Activated CD4-positive, alpha-beta T cell treated with anti-CD3 and anti-CD28 coated beads for 48 hours (primary cell): ENCODE results near the gene CFDP1.

Experiments used
- DNase-seq: peaks from one replicate; pipeline ENCODE4 v3.0.0-alpha.2; 2020

The CFDP1 gene

DNA sequence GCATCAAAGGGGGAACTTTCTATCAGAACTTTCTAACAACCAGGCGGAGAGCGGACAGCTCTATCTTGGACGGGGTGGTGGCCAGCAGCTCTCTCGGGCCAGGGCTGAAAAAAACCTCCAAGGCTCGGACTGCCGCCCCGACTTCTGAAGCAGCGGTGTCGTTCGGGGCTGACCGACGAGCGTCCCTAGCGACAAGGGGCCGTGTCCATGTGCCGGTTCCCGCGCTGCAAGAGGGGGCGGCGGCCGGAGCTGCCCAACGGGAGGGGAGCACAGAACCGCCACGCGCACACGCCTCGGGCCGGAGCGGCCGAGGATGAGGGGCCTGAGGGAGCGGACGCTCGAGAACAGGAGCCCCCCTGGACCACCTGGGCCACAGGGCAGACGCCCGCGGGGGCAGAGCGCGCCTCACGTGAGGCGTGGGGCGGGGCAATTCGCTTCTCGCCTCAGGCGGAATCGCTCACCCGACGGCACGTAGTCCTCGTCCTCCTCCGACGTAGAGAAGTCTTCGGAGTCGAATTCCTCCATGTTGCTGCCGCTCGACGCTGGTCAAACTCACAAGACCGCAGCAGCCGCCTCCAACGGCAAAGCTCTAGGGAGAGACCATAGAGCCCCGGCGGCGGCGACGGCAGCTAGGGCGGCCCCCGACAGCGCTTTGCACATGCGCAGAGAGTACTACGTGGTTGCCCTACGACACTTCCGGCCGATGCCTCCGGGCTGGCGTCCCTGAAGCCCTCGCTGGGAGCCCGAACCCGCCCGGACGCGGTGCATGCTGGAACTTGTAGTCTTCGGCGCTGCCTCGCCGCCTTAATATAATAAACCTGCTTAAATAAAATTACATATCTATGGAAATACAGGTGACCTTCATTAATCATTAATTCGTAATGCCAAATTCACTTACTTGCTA, at the start of gene CFDP1:
Gene CFDP1 (minus strand): TSS at position 676 of the 904 bp plus-strand sequence. CDS start 151 bp downstream, at position 525.
- DNase-seq = peak; percentile 96

DNA sequence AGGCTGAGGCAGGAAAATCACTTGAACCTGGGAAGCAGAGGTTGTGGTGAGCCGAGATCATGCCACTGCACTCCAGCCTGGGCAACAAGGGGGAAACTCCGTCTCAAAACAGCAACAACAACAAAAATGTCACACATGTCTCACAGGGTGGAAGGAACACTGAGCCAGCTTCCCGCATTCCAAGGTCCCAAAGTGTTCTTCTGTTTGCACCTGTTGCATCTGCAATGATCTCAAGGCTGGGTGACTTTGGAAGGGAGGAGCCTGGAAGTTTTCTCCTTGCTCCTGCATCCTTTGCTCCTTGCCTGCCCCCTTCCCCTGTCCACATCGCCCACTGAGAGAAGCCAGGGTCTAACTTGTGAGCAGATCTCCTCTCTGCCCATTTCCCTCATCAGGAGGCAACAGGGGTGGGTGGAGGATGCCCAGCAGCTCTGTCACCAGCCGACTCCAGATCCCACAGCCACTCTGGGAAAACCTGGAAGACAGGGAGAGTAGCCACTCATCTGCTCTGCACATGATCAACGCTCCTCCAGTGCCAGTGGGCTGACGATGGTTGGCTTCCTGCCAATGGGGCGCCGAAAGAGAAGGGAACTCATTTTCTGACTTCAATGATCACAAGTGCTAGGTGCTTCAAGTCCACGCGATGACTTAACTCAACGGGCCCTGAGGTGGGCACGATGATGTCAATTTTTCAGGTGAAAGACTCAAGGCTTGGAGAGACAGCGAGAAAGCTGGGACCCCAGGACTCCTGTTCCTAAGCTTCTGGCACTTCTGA, 49.3 kb upstream of the CFDP1 start:
- DNase-seq = no peak

GRCh38 chr16:75481475-75481874, 48.2 kb upstream of the CFDP1 start:
- DNase-seq = no peak

DNA sequence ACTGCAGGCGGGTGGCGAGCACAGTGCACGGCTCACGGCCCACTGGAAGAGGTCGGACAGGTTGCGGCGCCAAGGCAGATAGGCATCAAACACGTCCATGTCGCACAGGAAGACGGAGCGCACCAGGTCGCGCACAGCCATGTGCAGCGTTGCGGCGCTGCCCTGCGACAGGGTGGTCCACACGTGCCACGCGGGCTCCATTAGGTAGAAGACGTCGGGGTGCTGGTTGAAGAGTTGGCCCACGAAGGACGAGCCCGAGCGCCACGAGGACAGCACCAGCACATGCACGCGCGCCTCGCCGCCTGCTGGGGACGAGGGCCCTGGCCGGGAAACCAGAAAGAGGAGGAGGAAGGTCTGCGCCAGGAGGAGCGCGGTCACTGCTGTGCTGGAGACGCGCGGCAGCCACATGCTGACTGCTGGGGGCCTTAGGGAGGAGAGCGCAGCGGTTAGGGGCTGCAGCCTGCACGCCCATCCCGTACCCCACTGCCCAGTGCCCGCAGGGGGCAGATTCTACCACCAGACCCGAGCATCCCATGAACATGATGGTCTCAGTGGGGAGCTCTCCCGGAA, 46.2 kb upstream of the CFDP1 start:
- no peak for DNase-seq

DNA sequence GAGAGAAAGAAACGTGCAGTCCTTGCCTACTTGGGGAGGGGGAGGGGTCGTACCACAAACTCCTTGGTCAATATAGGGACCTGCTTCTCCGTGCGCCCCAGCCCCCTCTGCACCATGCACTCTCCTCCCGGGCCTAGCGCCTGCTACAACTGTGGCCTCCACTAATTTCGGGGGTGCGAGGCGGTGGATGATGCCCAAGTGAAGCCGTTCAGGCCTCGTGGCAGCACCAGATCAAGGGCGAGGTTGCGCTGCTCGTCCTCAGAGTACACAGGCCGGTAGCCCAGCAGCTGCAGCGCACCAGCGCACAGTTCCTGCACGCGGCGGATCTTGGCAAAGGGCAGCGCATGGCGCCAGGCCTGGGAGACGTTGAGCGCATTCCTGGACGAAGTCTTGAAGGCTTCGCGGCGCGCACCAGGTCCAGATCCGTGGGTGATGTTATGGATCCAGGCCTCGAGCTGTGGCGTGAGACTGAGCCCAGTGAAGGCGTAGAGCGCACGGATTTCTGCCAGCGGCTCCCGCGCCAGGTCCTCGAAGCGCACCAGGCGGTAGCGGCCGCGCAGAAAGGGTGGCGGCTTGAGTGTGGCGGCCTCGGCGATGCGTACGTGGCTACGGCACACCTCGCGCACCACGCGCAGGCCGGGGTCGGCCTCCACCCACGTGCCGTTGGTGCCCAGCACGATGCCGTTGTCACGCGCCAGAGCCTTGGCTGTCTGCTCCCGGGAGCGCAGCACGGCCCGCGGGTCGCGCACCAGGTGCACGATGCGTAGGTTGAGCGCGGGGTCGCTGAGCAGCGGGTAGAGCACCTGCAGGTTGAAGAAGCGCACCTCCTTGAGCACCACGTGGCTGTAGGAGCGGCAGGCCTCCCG, 45.4 kb upstream of the CFDP1 start:
- no peak for DNase-seq

- no peak for DNase-seq
Measured at GRCh38 chr16:75477680-75478473, 44.6 kb upstream of the CFDP1 start.

DNA sequence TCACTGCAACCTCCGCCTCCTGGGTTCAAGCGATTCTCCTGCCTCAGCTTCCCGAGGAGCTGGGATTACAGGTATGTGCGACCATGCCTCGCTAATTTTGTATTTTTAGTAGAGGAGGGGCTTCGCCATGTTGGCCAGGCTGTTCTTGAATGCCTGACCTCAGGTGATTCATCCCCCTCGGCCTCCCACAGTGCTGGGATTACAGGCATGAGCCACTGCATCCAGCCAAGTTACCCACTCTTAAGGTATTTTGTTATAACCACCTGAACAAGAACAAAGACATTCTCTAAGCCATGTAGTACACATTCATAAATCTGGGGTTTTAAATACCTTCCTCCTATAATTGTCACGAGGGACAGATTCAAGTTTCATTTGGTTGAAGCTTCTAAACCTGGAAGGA, 43.5 kb upstream of the CFDP1 start:
- DNase-seq = no peak

DNA sequence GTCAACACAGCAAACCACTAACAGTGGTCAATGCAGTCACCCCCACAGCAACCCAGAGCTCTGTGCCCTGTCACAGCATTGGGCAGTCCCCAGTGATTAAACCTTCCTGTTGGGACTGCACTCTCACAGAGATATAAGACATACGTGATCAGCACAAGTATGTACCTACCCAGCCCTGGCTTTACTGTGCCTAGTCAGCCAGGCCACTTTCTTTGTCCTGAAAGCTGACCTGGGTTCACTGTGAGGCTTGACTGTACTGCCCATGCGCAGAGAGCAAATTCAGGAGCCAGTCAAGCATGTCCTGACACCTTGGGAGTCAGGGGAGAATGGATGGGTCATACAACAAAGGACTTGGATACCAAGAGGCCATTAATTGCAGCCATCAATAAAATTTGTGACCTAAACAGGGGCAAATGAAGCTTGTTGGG, 42.1 kb upstream of the CFDP1 start:
- DNase-seq = no peak

DNA sequence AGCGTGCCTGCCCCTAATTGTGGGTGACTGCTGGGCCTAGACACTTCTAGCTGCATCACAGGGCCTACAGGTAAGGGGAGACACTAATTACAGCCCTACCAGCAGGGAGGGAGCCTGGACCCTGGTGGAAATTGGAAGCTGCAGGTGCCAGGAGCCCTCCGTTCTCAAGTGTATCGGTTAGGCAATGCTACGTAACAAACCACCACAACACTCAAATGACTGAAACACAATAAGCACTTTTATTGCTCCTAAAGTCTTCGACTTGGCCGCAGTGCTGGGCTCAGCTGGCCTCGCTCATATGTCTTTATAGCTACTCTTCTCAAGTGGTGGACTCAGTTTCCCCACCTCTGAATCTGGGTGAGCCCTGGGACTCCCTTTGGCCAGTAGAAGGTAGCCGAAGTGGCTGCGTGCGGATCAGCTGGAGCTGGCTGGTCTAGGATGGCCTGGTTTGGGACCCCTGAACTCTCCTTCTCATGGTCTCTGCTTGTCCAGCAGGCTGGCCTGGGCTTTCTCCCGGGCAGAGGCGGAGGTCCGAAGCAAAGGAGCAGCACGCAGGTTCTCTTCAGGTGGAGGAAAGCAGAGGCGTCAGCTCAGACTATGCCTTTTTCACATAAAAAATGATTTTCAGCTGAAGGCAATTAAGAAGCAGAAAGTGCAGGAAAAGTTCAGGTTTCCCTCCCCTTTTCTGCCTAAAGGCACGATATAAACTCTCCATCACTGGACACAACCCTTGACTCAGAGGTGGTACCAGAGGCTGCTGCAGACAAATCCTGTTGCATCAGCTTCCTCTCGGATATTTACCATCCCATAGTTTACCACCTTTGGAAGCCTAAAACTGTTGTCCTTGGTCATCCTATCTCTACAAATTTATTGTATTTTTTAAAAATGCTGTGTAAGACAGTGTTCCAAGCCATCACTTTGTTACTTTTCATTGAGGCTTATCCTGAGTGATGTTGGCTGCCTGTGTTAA, 39.9 kb upstream of the CFDP1 start:
- DNase-seq = no peak

DNA sequence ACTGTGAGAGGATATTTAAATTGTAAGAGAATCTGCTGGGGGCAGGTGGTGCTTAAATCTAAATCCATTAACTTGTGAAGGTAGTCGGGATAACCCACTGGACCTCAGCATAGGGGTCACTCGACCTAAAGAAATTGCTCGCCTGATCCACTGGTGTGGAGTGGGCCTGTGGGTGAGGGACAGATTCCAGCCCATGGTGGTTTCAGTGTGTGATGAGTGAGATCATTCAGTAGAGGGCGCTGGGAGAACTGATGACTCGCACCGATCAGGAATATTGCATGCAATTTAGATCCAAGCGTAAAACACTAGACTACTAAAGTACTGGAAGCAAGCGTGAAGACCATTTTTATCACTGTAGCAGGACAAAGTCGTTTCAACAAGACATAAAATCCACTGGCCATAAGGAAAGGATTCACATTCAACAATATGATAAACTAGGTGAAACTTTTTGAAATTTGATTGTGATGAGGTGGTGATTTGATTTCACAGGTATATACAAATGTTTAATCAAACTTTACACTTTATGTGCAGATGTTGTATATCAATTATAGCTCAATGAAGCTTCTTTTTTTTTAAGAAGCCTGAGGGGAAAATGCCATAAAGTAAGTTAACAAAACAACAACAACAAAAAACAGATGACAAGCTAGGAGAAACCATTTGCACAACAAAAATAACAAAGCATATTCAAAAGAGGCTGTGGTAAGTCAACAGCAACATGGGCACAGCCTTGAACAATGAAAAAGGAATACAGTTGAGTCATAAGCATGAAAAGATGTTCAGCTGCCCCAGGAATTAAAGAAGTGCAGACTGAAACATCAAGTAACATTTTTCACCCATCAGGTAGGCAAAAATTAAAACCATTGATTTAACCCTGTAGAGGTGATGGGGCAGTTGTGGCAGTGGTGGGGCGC, 38.7 kb upstream of the CFDP1 start:
- peak; percentile 29 for DNase-seq

DNA sequence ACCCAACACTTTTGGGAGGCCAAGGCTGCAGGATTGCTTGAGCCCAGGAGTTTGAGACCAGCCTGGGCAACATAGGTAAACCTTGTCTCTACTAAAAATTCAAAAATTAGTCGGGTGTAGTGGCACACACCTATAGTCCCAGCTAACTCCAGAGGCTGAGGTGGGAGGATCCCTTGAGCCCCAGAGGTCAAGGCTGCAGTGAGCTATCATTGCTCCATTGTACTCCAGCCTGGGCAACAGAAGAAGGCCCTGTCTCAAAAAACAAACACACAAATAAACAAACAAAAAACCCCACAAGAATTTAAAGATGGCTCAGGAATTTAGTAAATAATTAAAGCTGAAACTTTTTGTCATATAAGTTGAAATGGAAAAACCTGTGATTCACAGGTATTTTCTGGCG, 33.5 kb upstream of the CFDP1 start:
- DNase-seq = no peak

DNA sequence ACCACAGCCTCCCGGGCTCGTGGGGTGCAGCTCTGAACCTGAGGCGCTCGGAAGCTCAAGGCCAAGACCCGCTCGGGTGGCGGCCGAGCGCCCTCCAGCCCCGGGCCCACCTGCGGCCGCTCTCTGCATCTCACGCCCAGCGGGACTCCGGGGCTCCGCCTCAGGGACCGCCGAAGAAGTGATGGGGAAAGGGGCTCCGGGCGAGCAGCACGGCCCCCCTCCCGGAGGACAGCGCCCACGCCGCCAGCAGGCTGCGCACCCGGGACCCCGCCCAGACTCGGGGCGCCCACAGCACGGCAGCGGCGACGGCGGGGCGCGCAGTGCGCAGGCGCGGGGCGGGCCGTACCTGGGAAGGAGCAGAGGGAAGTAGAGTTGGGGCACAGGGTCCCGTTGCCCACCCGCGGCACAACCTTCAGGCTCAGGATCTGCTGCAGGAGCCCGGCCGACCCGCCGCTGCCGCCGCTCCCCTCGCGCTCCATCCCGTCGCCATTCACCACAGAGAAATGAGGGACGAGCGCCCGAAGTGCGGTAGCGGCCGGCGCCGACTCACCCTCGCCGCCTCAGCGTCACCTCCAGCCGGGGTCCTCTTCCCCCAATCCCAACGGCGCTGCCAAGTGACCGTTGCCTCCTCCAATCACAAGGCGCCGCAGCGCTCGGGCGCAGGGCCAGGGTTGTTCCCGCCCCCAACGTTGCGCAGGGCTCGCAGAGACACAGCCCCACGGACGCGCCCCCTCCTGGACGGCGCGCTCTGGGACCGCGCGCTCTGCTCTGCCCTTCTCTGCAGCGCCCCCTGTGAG, 31.0 kb upstream of the CFDP1 start, which contains the start of gene TMEM170A:
Gene TMEM170A (minus strand): TSS at position 568 of the 797 bp plus-strand sequence. CDS start 89 bp downstream, at position 479.
- peak; percentile 100 for DNase-seq

DNA sequence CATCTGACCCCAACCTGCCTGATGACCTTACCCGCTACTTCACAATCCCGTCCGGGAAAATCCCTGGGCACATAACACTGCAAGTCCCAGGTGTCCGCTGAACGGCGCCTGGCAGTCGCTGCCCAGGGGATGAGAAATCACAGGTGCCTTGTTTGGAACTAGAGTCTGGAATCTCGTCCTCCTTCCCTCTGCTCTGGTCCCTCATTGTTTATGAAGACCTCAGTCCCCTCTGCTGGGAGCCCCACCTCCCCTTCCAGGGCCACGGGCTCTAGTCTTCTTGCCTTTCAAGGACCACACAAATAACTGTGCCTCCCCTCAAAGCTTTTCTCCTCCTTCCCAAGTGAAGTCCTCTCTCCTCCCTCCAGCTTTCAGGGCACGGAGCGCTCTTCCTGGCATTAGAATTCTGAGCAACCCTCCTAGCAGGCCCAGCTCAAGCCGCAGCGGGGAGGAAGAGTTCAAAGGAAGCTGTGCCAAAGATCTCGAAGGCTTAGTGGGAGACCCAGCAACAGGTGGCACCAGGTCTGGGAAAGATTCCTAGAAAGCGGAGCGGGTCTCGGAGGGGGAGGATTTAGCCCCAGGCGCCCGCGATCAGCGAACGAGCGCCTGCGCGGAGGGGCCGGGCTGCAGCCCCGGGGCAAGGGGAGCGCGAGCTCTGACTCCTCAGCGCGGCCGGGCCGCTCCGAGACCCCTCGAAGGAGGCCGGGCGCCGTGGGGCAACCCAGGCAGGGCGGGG, 30.3 kb upstream of the CFDP1 start:
- DNase-seq = peak; percentile 38

- no peak for DNase-seq
Measured at GRCh38 chr16:75462806-75463205, 29.5 kb upstream of the CFDP1 start.

DNA sequence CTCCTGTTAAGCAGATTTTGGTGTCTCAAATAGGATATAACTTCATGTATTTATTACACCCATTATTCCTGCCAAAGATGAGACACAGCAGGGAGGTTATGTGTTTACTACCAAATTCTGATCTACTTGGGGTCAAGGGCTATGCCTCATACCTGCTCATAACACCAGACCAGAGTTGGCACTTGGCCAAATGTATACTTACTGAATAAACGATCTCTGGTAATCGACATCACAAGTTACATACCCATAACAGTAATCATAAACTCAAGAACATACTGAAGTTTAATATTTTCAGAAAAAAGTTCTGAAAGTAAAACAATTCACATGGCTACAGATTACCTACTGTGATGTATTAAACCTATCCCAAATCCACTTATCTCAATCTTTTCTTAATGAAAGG, 28.3 kb upstream of the CFDP1 start:
- DNase-seq = no peak

- DNase-seq = no peak
Measured at GRCh38 chr16:75460446-75460845, 27.1 kb upstream of the CFDP1 start.

- DNase-seq = no peak
Measured at GRCh38 chr16:75459691-75460090, 26.4 kb upstream of the CFDP1 start.

DNA sequence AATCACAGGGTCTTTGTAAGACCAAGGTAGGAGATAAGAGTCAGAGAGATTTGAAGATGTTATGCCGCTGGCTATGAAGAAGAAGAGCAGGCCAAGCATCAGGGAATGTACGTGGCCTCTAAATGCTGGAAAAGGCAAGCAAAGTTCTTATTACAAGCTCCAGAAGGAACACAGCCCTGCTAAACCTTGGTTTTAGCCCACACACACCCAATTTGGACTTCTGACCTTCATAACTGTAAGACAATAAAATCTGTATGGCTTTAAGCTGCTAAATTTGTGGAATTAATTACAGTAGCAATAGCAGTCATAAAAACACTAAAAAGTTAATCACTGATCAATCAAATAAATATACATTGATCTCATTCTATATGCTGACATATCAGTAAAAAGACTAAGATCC, 25.1 kb upstream of the CFDP1 start:
- no peak for DNase-seq
